OCI-LY3 (cell line): ENCODE measurements around the gene SDSL.

ENCODE experiments used
- EZH2phosphoT487 ChIP-seq: fragments of 200-600 bp; shearing (Covaris generic); IDR thresholded peaks from 2 replicates; pipeline ENCODE4 v1.6.1; 2018; ENCODE audit warnings: antibody characterized with exemption, mixed run types, low read depth
- TF ChIP-seq, protein P1 (sequence below): fragments of 200-600, 300-600 bp; sonication (generic); IDR thresholded peaks from 2 replicates; pipeline ENCODE4 v1.5.1; 2014; ENCODE audit warnings: antibody characterized with exemption, low read length, low read depth

DNA sequence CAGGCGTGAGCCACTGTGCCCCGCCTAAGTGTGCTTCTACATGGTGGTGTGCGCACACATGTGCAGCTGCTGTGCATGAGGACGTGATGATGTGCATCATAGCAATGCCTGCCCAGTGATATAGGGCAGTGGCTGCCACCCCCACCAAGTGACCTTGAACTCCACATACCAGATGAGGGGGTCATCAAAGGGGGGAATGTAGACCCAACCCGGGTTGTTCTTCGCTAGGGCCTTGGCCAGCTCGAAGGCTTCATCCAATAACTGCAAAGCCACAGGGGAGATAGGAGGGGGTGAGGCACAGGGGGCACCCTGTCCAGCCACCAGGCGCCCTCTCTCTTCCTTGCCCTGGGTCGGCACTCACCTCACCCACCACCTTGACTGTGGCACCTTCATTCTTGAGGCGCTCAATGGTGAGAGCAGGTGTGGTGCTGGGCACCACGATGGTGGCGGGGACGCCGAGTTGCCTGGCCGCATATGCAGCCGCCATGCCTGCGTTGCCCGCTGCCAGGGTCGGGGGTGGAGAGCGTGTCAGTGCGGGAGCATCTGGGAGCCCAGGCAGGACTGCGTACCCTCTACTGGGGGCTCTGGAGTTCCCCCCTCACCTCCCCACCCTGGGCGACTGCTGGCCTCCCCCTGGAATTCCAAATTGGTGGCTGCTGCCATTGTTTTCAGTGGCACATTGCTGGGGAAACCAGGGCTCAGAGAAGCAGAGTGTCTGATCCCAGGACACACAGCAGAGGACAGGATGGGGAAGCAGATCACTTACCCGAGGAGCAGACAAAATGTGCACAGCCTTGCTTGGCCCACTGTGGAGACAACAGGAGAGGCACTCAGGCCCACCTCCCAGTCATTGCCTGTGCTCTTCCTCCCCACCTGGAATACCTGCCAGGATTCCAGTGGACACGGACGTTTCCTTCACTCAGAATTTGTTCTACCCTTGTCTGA is 23.6 kb upstream of the SDSL start:
- TF ChIP-seq, protein P1, sequence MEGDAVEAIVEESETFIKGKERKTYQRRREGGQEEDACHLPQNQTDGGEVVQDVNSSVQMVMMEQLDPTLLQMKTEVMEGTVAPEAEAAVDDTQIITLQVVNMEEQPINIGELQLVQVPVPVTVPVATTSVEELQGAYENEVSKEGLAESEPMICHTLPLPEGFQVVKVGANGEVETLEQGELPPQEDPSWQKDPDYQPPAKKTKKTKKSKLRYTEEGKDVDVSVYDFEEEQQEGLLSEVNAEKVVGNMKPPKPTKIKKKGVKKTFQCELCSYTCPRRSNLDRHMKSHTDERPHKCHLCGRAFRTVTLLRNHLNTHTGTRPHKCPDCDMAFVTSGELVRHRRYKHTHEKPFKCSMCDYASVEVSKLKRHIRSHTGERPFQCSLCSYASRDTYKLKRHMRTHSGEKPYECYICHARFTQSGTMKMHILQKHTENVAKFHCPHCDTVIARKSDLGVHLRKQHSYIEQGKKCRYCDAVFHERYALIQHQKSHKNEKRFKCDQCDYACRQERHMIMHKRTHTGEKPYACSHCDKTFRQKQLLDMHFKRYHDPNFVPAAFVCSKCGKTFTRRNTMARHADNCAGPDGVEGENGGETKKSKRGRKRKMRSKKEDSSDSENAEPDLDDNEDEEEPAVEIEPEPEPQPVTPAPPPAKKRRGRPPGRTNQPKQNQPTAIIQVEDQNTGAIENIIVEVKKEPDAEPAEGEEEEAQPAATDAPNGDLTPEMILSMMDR, result no peak
- TF ChIP-seq EZH2phosphoT487, result no peak
